PC-9 (cell line): Measurements from ENCODE around the gene PIP5K1B. TPM values are rescaled to one million over a fixed set of nuclear protein-coding genes. Genes with fewer than 3 reads are reported as not detected.

Source experiments
- BruUV-seq: library from RNA; stranded (reverse); fragments of 400-500 nt; replicated peaks from 2 replicates; lab custom pipeline; 2021; lab: Mats Ljungman, UMichigan
- CTCF ChIA-PET: fragments of 300-600 bp; sonication (Branson Sonifier 250); formaldehyde crosslinking; loops from one replicate; lab custom pipeline; 2022; ENCODE audit warnings: antibody characterized with exemption; lab: Charles Lee
- POLR2A ChIA-PET: fragments of 300-600 bp; sonication (Branson Sonifier 250); formaldehyde crosslinking; loops from one replicate; lab custom pipeline; 2022; ENCODE audit warnings: antibody characterized with exemption; ENCODE audit not compliant: unreplicated experiment; lab: Charles Lee
- DNase-seq, 2 experiments: peaks; one replicate each; pipeline versions ENCODE4 v3.0.0 to v3.0.0-alpha.2; 2015 to 2022; ENCODE audit warnings: mixed read lengths in 1 of 2
- H2AFZ ChIP-seq: fragments of 200-600 bp; sonication (generic); 2 replicates; pipeline ENCODE4 v1.8.1; 2017; ENCODE audit warnings: antibody characterized with exemption
- H3F3A ChIP-seq: fragments of 200-600 bp; sonication (generic); 2 replicates; pipeline ENCODE4 v1.8.1; 2017; ENCODE audit warnings: antibody characterized with exemption, mild to moderate bottlenecking, low read depth; ENCODE audit not compliant: insufficient read depth
- H3K27ac ChIP-seq: fragments of 200-600 bp; sonication (generic); 2 replicates; pipeline ENCODE4 v1.6.1; 2016; ENCODE audit warnings: mixed run types
- H3K27me3 ChIP-seq: fragments of 200-600 bp; sonication (generic); 2 replicates; pipeline ENCODE4 v1.6.1; 2016; ENCODE audit warnings: low read depth, mixed run types; ENCODE audit not compliant: insufficient read depth
- H3K36me3 ChIP-seq: fragments of 200-600 bp; sonication (generic); 2 replicates; pipeline ENCODE4 v1.6.1; 2016; ENCODE audit warnings: low read depth, mixed run types
- H3K4me1 ChIP-seq: fragments of 200-600 bp; sonication (generic); replicated peaks from 2 replicates; pipeline ENCODE4 v1.6.1; 2016; ENCODE audit warnings: mixed run types; ENCODE audit not compliant: insufficient read depth
- H3K4me2 ChIP-seq: fragments of 200-600 bp; sonication (generic); 2 replicates; pipeline ENCODE4 v1.6.1; 2017; ENCODE audit warnings: mixed run types
- H3K4me3 ChIP-seq: fragments of 200-600 bp; sonication (generic); 2 replicates; pipeline ENCODE4 v1.6.1; 2016; ENCODE audit warnings: mixed run types
- H3K79me2 ChIP-seq: fragments of 200-600 bp; sonication (generic); 2 replicates; pipeline ENCODE4 v1.6.1; 2017; ENCODE audit warnings: low read depth, mixed run types
- H3K9me2 ChIP-seq: fragments of 200-600 bp; sonication (generic); 2 replicates; pipeline ENCODE4 v1.8.1; 2017; ENCODE audit warnings: mild to moderate bottlenecking; ENCODE audit not compliant: insufficient read depth
- H3K9me3 ChIP-seq: fragments of 200-600 bp; sonication (generic); 2 replicates; pipeline ENCODE4 v1.8.1; 2016; ENCODE audit warnings: low read depth; ENCODE audit not compliant: insufficient read depth
- H4K20me1 ChIP-seq: fragments of 200-600 bp; sonication (generic); 2 replicates; pipeline ENCODE4 v1.8.1; 2017; ENCODE audit not compliant: insufficient read depth
- CTCF ChIP-seq: fragments of 200-600 bp; sonication (generic); conservative IDR thresholded peaks from 2 replicates; pipeline ENCODE4 v1.6.1; 2017; ENCODE audit warnings: mixed run types, antibody characterized with exemption, mild to moderate bottlenecking, moderate library complexity
- EZH2 ChIP-seq: fragments of 200-600 bp; sonication (generic); IDR thresholded peaks from 2 replicates; pipeline ENCODE4 v1.8.0; 2017; ENCODE audit warnings: antibody characterized with exemption, low read depth
- intact Hi-C: fragments of 100-400 bp; cut with micrococcal nuclease; formaldehyde crosslinking; loops from one replicate; pipeline ENCODE4 v1.10.0; 2022; ENCODE audit not compliant: unreplicated experiment
- total RNA-seq: library from RNA; stranded (reverse); gene quantifications from 2 replicates; pipeline ENCODE4 v1.2.3, GENCODE V29; 2021

Gene PIP5K1B
- total RNA-seq, 1 experiment from 2014 or later = not detected

- no peak overlapping the region for H3K4me2 ChIP-seq
Measured at GRCh38 chr9:68719847-68720246, 14.8 kb downstream of the PIP5K1B start.

GRCh38 chr9:68720656-68721313 lies 15.7 kb downstream of the PIP5K1B start:
- Histone ChIP-seq H3K4me1 (no peaks in the 10 kb centered on the region), H3K79me2 (no peaks in the 10 kb centered on the region), H3K27me3 (peaks cover 65% of the 10 kb centered on the region), H3K9me3 (no peaks in the 10 kb centered on the region), H2AFZ (no peak overlapping the region), H3F3A (no peaks in the 10 kb centered on the region), H3K27ac (no peak overlapping the region), H3K4me3 (no peak overlapping the region), H3K9me2 (no peaks in the 10 kb centered on the region), H3K36me3 (no peaks in the 10 kb centered on the region), H4K20me1 (no peaks in the 10 kb centered on the region), H3K4me2 (no peak overlapping the region)
- no TSS peak for BruUV-seq
- intact Hi-C loops = no loop called here
- ChIA-PET CTCF (no interaction called here), POLR2A (no interaction called here)
- TF ChIP-seq CTCF (no peak), EZH2 (no peak)
- DNase-seq = no peak

More at GRCh38 chr9:68719847-68720246, 14.8 kb downstream of the PIP5K1B start:
- no peak for TF ChIP-seq EZH2
- no peak for TF ChIP-seq CTCF
- ChIA-PET POLR2A (no interaction called here), CTCF (no interaction called here)
- H3K27ac ChIP-seq = no peak overlapping the region
- no peaks in the 10 kb centered on the region for H3K9me3 ChIP-seq
- H4K20me1 ChIP-seq = no peaks in the 10 kb centered on the region
- BruUV-seq = no TSS peak
- no peaks in the 10 kb centered on the region for H3K4me1 ChIP-seq
- H2AFZ ChIP-seq = no peak overlapping the region
- no peaks in the 10 kb centered on the region for H3K79me2 ChIP-seq
- peaks cover 64% of the 10 kb centered on the region for H3K27me3 ChIP-seq
- H3F3A ChIP-seq = no peaks in the 10 kb centered on the region
- no peak for DNase-seq
- no peak overlapping the region for H3K4me3 ChIP-seq
- H3K9me2 ChIP-seq = no peaks in the 10 kb centered on the region
- intact Hi-C loops = no loop called here
- H3K36me3 ChIP-seq = no peaks in the 10 kb centered on the region

- Histone ChIP-seq H3K27ac (no peak overlapping the region), H4K20me1 (no peaks in the 10 kb centered on the region), H2AFZ (no peak overlapping the region), H3K4me2 (no peak overlapping the region), H3K9me3 (no peaks in the 10 kb centered on the region), H3K79me2 (no peaks in the 10 kb centered on the region), H3K36me3 (no peaks in the 10 kb centered on the region), H3K4me3 (no peak overlapping the region), H3K4me1 (no peaks in the 10 kb centered on the region), H3K9me2 (no peaks in the 10 kb centered on the region), H3K27me3 (peaks cover 59% of the 10 kb centered on the region), H3F3A (no peaks in the 10 kb centered on the region)
- no TSS peak for BruUV-seq
- ChIA-PET CTCF (no interaction called here), POLR2A (no interaction called here)
- intact Hi-C loops = no loop called here
- no peak for TF ChIP-seq CTCF
- TF ChIP-seq EZH2 = no peak
- no peak for DNase-seq
Measured at GRCh38 chr9:68721666-68722330, 16.8 kb downstream of the PIP5K1B start.
